Ishikawa (cell line): ENCODE results near the gene TTLL3.

Source experiments
- CEBPB ChIP-seq: IDR thresholded peaks from 2 replicates; pipeline ENCODE4 v1.6.1; 2012
- CREB1 ChIP-seq: IDR thresholded peaks from 2 replicates; pipeline ENCODE4 v1.6.1; 2012; ENCODE audit warnings: low read depth
- EGR1 ChIP-seq: IDR thresholded peaks from 2 replicates; pipeline ENCODE4 v1.6.1; 2012
- EP300 ChIP-seq: IDR thresholded peaks from 2 replicates; pipeline ENCODE4 v1.6.1; 2012; ENCODE audit warnings: borderline replicate concordance
- FOXM1 ChIP-seq: IDR thresholded peaks from 2 replicates; pipeline ENCODE4 v1.6.1; 2012; ENCODE audit warnings: low read depth, borderline replicate concordance
- MAX ChIP-seq: IDR thresholded peaks from 2 replicates; pipeline ENCODE4 v1.6.1; 2012
- NFIC ChIP-seq: IDR thresholded peaks from 2 replicates; pipeline ENCODE4 v1.6.1; 2012
- RAD21 ChIP-seq: IDR thresholded peaks from 2 replicates; pipeline ENCODE4 v1.6.1; 2012; ENCODE audit warnings: low read depth
- REST ChIP-seq: IDR thresholded peaks from 2 replicates; pipeline ENCODE4 v1.6.1; 2012; ENCODE audit warnings: low read depth, mild to moderate bottlenecking
- TAF1 ChIP-seq: IDR thresholded peaks from 2 replicates; pipeline ENCODE4 v1.6.1; 2012; ENCODE audit warnings: low read depth, mild to moderate bottlenecking
- TCF12 ChIP-seq: IDR thresholded peaks from 2 replicates; pipeline ENCODE4 v1.6.1; 2012; ENCODE audit warnings: low read depth
- TEAD4 ChIP-seq: IDR thresholded peaks from 2 replicates; pipeline ENCODE4 v1.6.1; 2012
- USF1 ChIP-seq: IDR thresholded peaks from 2 replicates; pipeline ENCODE4 v1.6.1; 2012
- YY1 ChIP-seq: IDR thresholded peaks from 2 replicates; pipeline ENCODE4 v1.6.1; 2012; ENCODE audit warnings: low read depth
- ZBTB7A ChIP-seq: IDR thresholded peaks from 2 replicates; pipeline ENCODE4 v1.6.1; 2012; ENCODE audit warnings: low read depth

TTLL3 gene

GRCh38 chr3:9762871-9763270, 47.2 kb upstream of the TTLL3 start:
- TF ChIP-seq CREB1 (no peak), RAD21 (no peak), EP300 (no peak), TAF1 (no peak), MAX (no peak), TEAD4 (no peak), CEBPB (no peak), EGR1 (no peak)

GRCh38 chr3:9765865-9766264, 44.2 kb upstream of the TTLL3 start:
- TF ChIP-seq USF1 (peak; percentile 88), MAX (no peak)

GRCh38 chr3:9767418-9767817, 42.6 kb upstream of the TTLL3 start:
- TF ChIP-seq TCF12: no peak
- no peak for TF ChIP-seq REST
- TF ChIP-seq TAF1: no peak
- no peak for TF ChIP-seq NFIC
- TF ChIP-seq CEBPB: no peak
- no peak for TF ChIP-seq YY1
- no peak for TF ChIP-seq CREB1
- no peak for TF ChIP-seq USF1
- TF ChIP-seq EGR1: no peak
- no peak for TF ChIP-seq TEAD4
- no peak for TF ChIP-seq MAX
- no peak for TF ChIP-seq ZBTB7A
- no peak for TF ChIP-seq RAD21
- no peak for TF ChIP-seq FOXM1
- TF ChIP-seq EP300: no peak

- TF ChIP-seq ZBTB7A: no peak
- TF ChIP-seq REST: no peak
- no peak for TF ChIP-seq CEBPB
- TF ChIP-seq EP300: no peak
- no peak for TF ChIP-seq MAX
- no peak for TF ChIP-seq YY1
- TF ChIP-seq TEAD4: no peak
- TF ChIP-seq FOXM1: no peak
- no peak for TF ChIP-seq TCF12
- TF ChIP-seq EGR1: no peak
- TF ChIP-seq RAD21: no peak
- TF ChIP-seq USF1: no peak
- TF ChIP-seq NFIC: no peak
- no peak for TF ChIP-seq TAF1
- no peak for TF ChIP-seq CREB1
Observed at GRCh38 chr3:9768141-9768775, 41.8 kb upstream of the TTLL3 start.

GRCh38 chr3:9769012-9769411, 41.0 kb upstream of the TTLL3 start:
- TF ChIP-seq USF1 (no peak), NFIC (no peak)
